ENCODE measurements around the gene NCOR1. TPM values are rescaled to one million over a fixed set of nuclear protein-coding genes. Genes with fewer than 3 reads are reported as not detected.

The NCOR1 gene
- total and polyA plus RNA-seq, 2 experiments from 2014 or later: 50.6 to 95.7 TPM

DNA sequence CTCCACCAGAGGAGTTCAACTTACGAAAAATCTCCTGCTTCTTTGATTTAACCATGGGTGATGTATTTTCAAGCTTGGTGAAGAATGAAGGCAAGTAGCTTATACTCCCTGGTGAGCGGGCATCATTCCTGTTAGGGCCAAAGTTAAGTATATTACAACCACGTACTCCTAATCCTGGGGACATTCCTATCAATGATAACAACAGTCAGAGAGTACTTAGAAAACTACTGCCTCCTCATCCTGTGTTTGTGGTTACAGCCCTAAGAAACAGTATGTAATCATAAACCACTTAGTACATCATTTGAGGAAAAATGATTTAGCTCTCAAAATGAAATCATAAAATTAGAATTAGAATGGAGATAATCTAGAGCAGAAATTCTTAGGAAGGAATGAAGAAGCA, 168.4 kb downstream of the NCOR1 start:
- no peak overlapping the region for H3K4me2 ChIP-seq (ENCODE audit: unreplicated experiment)
- H3K9me3 ChIP-seq (ENCODE audit: low read depth): no peaks in the 10 kb centered on the region
- TF ChIP-seq EZH2 (IDR thresholded peaks at IDR 0.05; ENCODE audit: insufficient read depth, poor library complexity, severe bottlenecking) (no peak), EZH2phosphoT487 (IDR thresholded peaks at IDR 0.05; ENCODE audit: insufficient read depth, low read depth) (no peak)
- H3K9ac ChIP-seq: no peak overlapping the region
- no peak for DNase-seq
- H3F3A ChIP-seq (ENCODE audit: insufficient read depth): no peaks in the 10 kb centered on the region
- H3K79me2 ChIP-seq (ENCODE audit: insufficient read depth): peaks cover 68% of the 10 kb centered on the region
- H4K20me1 ChIP-seq (ENCODE audit: insufficient read depth): no peaks in the 10 kb centered on the region
- no peaks in the 10 kb centered on the region for H3K27me3 ChIP-seq (replicated peaks; ENCODE audit: insufficient read depth)
- H2AFZ ChIP-seq: no peak overlapping the region
- WGBS, 2 experiments (ENCODE audit: low coverage in 1 of 2, low lambda C conversion rate in 2 of 2, missing lambda C conversion rate in 2 of 2): 96 to 100% methylated on average over 3 of the region's 3 CpGs
- H3K4me3 ChIP-seq: no peak overlapping the region
- peaks cover 45% of the 10 kb centered on the region for H3K36me3 ChIP-seq (ENCODE audit: low read depth)
- in situ Hi-C loops (cut with MboI): no loop called here
- no peak overlapping the region for H3K27ac ChIP-seq
- H3K9me2 ChIP-seq (ENCODE audit: insufficient read depth): no peaks in the 10 kb centered on the region
- H3K4me1 ChIP-seq (ENCODE audit: insufficient read depth): no peaks in the 10 kb centered on the region

DNA sequence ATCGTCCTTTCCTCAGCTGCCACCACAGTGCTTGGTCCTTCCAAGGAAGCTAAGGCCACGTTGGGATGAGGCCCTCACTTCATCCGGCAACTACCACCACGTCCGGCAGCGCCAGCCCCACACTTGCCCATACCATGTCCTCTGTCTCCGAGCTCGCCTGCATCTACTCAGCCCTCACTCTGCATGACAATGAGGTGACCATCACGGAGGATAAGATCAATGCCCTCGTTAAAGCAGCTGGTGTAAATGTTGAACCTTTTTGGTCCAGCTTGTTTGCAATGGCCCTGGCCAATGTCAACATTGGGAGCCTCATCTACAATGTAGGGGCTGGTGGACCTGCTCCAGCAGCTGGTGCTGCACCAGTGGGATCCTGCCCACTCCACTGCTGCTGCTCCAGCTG, 170.8 kb downstream of the NCOR1 start:
- Histone ChIP-seq H3K4me3 (no peak overlapping the region), H3K79me2 (ENCODE audit: insufficient read depth) (peaks cover 44% of the 10 kb centered on the region; the same call in 1 of the 2 replicates), H3K4me2 (ENCODE audit: unreplicated experiment) (no peak overlapping the region), H3K27me3 (replicated peaks; ENCODE audit: insufficient read depth) (no peaks in the 10 kb centered on the region), H3K4me1 (ENCODE audit: insufficient read depth) (peaks cover 12% of the 10 kb centered on the region), H3K9me3 (ENCODE audit: low read depth) (no peaks in the 10 kb centered on the region), H2AFZ (no peak overlapping the region), H3K27ac (no peak overlapping the region), H3K9ac (no peak overlapping the region), H3F3A (ENCODE audit: insufficient read depth) (0 out of 2 replicates have a peak, but pooled peaks cover 14% of the 10 kb centered on the region), H3K9me2 (ENCODE audit: insufficient read depth) (no peaks in the 10 kb centered on the region), H3K36me3 (ENCODE audit: low read depth) (peaks cover 42% of the 10 kb centered on the region), H4K20me1 (ENCODE audit: insufficient read depth) (no peaks in the 10 kb centered on the region)
- in situ Hi-C loops (cut with MboI): no loop called here
- TF ChIP-seq EZH2 (IDR thresholded peaks at IDR 0.05; ENCODE audit: insufficient read depth, poor library complexity, severe bottlenecking) (no peak), EZH2phosphoT487 (IDR thresholded peaks at IDR 0.05; ENCODE audit: insufficient read depth, low read depth) (no peak)
- WGBS, 2 experiments (ENCODE audit: low coverage in 1 of 2, low lambda C conversion rate in 2 of 2, missing lambda C conversion rate in 2 of 2): 89 to 92% methylated on average over 10 of the region's 10 CpGs
- no peak for DNase-seq

DNA sequence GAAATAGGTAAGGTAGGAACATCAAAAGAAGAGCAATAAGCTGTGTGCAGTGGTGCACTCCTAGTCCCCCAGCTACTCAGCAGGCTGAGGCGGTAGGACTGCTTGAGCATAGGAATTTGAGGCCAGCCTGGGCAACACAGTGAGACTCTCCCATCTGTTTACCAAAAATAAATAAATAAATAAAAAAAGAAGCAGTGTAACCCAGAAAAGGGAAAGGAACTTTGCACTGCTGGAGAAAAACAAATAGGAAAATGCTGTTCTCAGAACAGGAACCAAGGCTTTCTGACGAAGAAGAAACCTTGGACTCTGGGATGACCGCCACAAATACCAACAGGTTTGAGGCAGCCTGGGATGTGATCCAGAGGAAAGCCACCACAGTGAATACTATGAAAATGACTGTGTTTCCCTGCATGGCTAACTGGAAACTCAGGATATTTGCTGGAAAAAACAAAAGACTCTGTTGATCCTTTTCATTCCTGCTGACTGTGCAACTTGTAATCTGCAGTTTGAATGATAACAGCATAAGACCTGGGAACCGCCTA, 174.6 kb downstream of the NCOR1 start:
- H3F3A ChIP-seq (ENCODE audit: insufficient read depth): peaks cover 40% of the 10 kb centered on the region
- H3K4me1 ChIP-seq (ENCODE audit: insufficient read depth): peaks cover 28% of the 10 kb centered on the region
- no peak overlapping the region for H2AFZ ChIP-seq
- no peaks in the 10 kb centered on the region for H3K9me2 ChIP-seq (ENCODE audit: insufficient read depth)
- peaks cover 21% of the 10 kb centered on the region; the same call in 1 of the 2 replicates for H3K79me2 ChIP-seq (ENCODE audit: insufficient read depth)
- 84 to 85% methylated on average over 4 of the region's 4 CpGs for WGBS, 2 experiments (ENCODE audit: low coverage in 1 of 2, low lambda C conversion rate in 2 of 2, missing lambda C conversion rate in 2 of 2)
- H3K4me2 ChIP-seq (ENCODE audit: unreplicated experiment): peak overlapping the region; percentile 59
- TF ChIP-seq EZH2 (IDR thresholded peaks at IDR 0.05; ENCODE audit: insufficient read depth, poor library complexity, severe bottlenecking) (no peak), EZH2phosphoT487 (IDR thresholded peaks at IDR 0.05; ENCODE audit: insufficient read depth, low read depth) (no peak)
- H3K9me3 ChIP-seq (ENCODE audit: low read depth): no peaks in the 10 kb centered on the region
- in situ Hi-C loops (cut with MboI): no loop called here
- no peaks in the 10 kb centered on the region for H3K27me3 ChIP-seq (replicated peaks; ENCODE audit: insufficient read depth)
- no peaks in the 10 kb centered on the region for H4K20me1 ChIP-seq (ENCODE audit: insufficient read depth)
- peak overlapping the region; percentile 64 for H3K27ac ChIP-seq
- H3K9ac ChIP-seq: 0 out of 2 replicates have a peak overlapping the region, but pooled peaks have one; percentile 16
- peaks cover 34% of the 10 kb centered on the region for H3K36me3 ChIP-seq (ENCODE audit: low read depth)
- DNase-seq: peak; percentile 89
- H3K4me3 ChIP-seq: no peak overlapping the region

DNA sequence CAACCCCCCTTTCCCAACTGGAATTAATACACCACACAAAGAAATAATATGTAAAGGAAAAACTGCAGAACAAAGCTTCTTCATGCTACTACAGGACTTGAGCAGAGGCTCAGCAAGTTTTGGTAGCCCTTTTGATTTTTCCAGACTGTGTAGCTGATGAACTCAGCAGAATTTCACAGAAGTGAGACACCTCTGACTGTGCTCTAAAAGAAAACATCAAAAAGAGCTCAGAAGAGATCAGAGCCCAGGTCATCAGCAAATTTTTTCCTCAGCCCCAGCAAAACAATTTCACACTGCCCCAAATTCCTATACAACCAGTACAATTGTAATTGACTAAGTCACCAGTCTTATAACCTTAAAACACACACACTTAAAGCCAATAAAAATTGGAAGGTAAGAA, 177.7 kb downstream of the NCOR1 start:
- no peaks in the 10 kb centered on the region for H3K9me3 ChIP-seq (ENCODE audit: low read depth)
- no peak overlapping the region for H3K4me3 ChIP-seq
- H3K27me3 ChIP-seq (replicated peaks; ENCODE audit: insufficient read depth): no peaks in the 10 kb centered on the region
- no peaks in the 10 kb centered on the region for H4K20me1 ChIP-seq (ENCODE audit: insufficient read depth)
- no peaks in the 10 kb centered on the region for H3K9me2 ChIP-seq (ENCODE audit: insufficient read depth)
- peaks cover 48% of the 10 kb centered on the region for H3K36me3 ChIP-seq (ENCODE audit: low read depth)
- peak overlapping the region; percentile 2 for H3K4me2 ChIP-seq (ENCODE audit: unreplicated experiment)
- H3K4me1 ChIP-seq (ENCODE audit: insufficient read depth): peaks cover 28% of the 10 kb centered on the region
- DNase-seq: peak; percentile 57
- no peak overlapping the region for H2AFZ ChIP-seq
- 0 out of 2 replicates have a peak, but pooled peaks cover 12% of the 10 kb centered on the region for H3K79me2 ChIP-seq (ENCODE audit: insufficient read depth)
- in situ Hi-C loops (cut with MboI): no loop called here
- peak overlapping the region; percentile 6; the same call in 1 of the 2 replicates for H3K9ac ChIP-seq
- H3F3A ChIP-seq (ENCODE audit: insufficient read depth): peaks cover 40% of the 10 kb centered on the region
- H3K27ac ChIP-seq: peak overlapping the region; percentile 43
- TF ChIP-seq EZH2 (IDR thresholded peaks at IDR 0.05; ENCODE audit: insufficient read depth, poor library complexity, severe bottlenecking) (no peak), EZH2phosphoT487 (IDR thresholded peaks at IDR 0.05; ENCODE audit: insufficient read depth, low read depth) (no peak)

All from GM23248 (cell line).